Measurements from ENCODE around the gene THSD1. TPM values are rescaled to one million over a fixed set of nuclear protein-coding genes. Genes with fewer than 3 reads are reported as not detected.
"Not testable (repeated sequence)": the region's sequence is repeated elsewhere in the genome, so short reads cannot be mapped to it uniquely, and the experiment has no call there.

THSD1 gene
- total RNA-seq, 2 donors from 2014 or later: 6.4 to 7.2 TPM

DNA sequence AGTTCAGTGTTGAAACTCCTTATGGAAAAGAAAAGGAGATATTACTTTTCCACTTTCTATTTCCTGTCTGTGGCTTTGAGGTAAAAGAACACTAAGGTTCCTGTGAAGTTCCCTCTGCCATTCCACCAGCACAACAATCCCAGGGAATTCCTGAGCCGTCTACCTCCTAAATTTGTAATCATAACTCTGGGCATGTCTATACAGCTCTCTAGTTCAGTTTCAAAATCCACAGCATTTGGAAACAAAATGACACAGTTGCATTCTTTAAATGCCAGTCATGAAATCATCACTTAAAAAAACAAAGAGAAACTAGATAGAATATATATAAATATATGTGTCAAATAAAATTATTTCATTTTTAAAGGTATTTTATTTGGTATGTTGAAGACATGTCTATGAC lies 9.0 kb upstream of the THSD1 start:
- no peak for ATAC-seq
- DNase-seq: no peak
- intact Hi-C loops (cut with DNase I): no loop called here

DNA sequence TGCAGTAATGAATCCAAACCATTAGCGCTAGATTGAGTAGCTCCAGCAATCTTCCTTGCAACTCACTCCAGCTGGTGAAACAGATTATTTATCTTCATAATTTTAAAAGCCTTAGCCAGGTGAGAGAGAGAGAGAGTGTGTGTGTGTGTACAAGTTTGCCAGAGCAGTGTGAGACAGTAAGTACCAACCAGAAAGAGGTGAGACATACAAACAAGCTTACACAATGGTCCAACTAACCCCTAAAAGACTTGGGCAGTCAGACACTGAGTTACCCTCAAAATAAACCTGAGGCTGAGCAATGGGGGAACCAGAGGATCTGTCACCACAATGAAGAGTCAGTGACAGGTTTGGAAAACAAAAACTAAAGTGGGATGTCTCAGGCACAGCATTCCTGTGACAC lies 8.1 kb upstream of the THSD1 start:
- DNase-seq: no peak
- intact Hi-C loops (cut with DNase I): no loop called here
- ATAC-seq: peak in 1 of 2 donors; percentile 47

DNA sequence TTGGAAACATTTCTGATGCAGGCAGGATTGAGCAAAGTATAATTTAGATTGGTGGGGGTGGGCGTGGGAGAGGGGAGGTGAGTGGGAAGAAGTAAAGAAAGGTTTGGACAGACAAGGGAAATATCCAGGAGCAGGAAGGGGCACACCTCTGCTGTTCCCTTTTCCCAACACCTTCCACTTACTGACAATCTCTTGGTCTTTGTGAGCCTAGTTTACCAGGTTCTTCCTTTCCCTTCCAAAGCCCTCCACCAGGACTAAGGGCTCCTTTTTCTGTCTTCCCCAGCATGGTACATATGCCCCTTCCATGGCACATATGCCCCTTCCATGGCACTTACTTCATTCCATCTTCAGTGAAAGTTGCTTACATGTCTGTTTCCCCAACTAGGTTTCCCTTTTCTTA lies 6.2 kb upstream of the THSD1 start:
- intact Hi-C loops (cut with DNase I): no loop called here
- DNase-seq (no peak), ATAC-seq (no peak)

DNA sequence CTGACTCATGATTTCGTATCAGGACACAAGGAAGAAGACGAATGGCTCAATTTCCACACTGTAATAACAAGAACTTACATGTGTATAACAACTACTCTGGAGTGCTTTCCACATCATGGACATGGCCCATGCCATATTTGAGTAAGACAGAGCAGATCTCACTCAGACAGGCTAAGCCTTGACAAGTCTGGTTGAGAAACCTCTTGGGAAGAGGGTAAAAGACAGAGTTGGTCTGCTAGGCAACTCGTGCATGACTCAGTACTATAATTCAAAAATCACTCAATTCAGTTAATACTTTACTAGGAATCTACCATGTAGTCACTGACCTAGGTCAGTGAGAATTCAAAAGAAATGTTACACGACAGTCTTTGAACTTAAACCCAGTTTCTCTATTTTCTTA lies 5.7 kb upstream of the THSD1 start:
- no peak for ATAC-seq
- DNase-seq: no peak
- intact Hi-C loops (cut with DNase I): no loop called here

DNA sequence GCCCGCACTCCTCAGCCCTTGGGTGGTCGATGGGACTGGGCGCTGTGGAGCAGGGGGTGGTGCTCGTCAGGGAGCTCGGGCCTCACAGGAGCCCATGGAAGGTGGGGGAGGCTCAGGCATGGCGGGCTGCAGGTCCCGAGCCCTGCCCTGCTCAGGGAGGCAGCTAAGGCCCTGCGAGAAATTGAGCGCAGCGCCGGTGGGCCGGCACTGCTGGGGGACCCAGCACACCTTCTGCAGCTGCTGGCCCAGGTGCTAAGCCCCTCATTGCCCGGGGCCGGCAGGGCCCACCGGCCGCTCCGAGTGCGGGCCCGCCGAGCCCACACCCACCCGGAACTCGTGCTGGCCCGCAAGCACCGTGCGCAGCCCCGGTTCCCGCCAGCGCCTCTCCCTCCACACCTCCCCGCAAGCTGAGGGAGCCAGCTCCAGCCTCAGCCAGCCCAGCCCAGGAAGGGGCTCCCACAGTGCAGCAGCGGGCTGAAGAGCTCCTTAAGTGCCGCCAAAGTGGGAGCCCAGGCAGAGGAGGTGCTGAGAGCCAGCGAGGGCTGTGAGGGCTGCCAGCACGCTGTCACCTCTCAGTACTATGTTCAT lies 2.2 kb upstream of the THSD1 start:
- DNase-seq; intact Hi-C loops (cut with DNase I); ATAC-seq: not testable (repeated sequence)

DNA sequence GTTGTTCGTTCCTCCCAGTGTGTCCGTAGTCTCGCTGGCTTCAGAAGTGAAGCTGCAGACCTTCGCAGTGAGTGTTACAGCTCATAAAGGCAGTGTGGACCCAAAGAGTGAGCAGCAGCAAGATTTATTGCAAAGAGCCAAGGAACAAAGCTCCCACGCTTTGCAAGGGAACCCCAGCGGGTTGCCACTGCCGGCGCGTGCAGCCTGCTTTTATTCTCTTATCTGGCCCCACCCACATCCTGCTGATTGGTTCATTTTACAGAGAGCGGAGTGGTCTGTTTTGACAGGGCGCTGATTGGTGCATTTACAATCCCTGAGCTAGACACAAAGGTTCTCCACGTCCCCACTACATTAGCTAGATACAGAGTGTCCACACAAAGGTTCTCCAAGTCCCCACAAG lies 1.5 kb upstream of the THSD1 start:
- ATAC-seq; DNase-seq; intact Hi-C loops (cut with DNase I): not testable (repeated sequence)

DNA sequence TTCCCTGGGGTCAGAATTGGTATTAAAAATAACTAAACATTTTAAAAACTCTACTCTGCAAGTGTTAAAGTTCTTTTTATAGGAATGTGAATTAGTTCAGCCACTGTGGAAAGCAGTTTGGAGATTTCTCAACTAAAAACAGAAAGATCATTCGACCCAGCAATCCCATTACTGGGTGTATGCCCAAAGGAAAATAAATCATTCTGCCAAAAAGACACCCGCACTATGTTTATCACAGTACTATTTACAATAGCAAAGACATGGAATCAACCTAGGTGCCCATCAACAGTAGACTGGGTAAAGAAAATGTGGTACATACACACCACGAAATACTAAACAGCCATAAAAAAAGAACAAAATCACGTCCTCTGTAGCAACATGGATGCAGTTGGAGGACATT lies 657 bp upstream of the THSD1 start:
- no peak for DNase-seq
- ATAC-seq: no peak
- intact Hi-C loops (cut with DNase I): no loop called here

DNA sequence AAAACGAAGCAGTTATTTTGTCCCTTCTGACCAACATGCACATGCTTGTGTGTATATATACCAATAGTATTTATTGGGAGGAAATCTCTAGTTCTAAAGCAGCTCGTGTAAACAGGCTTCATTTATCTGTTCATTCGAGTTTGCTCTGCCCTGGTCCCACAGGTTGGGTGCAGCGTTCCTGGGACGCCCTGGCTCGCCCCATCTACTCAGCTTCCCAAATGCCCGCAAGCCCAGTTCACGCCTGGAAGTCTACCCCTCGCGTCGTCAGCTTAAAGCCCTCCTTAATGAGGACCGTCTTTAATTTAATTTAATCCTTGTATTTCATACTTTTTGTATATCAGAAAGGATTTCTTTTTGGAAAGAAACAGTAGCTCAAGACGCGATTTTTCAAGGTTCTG lies 604 bp downstream of the THSD1 start:
- no peak for DNase-seq
- peak in 1 of 2 donors; percentile 41 for ATAC-seq
- intact Hi-C loops (cut with DNase I): no loop called here

DNA sequence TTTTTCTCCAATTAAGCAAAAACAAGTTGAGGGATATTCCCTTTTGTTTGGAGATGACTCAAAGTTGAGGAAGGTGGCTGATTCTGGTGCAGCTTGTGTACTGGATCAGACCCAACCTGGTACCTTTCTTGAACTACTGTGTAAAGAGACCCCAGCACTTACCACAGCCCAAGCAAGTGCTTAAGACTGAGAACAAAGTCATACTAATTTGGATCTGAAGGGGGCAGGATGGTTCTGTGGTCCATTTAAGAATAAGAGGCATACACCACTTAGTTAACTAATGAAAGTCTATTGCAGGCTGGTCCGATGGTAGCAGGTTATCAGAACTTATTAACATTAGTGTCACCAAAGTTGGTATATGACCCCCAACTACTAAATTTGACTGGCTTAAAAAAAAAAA lies 6.3 kb downstream of the THSD1 start:
- ATAC-seq: peak; percentile 21 to 41
- no peak for DNase-seq
- intact Hi-C loops (cut with DNase I): loop anchor here (5.0 to 10.0 kb wide), 2 partner anchors 48 to 55 kb away; partner anchors contain the start of genes CKAP2 (in 1 of the 2) and VPS36 (in 1 of the 2)

DNA sequence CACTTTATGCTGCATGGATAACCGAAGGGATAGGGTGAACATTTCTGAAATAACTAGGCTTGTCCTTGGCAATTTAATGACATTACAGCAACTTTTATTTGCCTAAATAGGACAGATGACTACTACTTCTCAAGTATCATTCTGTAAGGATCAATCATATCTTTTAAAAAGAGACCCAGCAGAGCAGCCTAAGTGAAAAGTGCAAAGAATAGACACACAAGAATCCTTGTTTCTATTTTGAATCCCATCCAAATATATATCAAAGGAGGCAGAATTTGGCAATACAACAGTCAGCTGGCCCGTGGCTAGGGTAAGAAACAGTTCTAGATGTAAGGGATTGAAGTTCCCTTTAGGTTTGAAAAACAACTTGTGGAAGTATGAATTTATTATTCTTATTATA lies 6.9 kb downstream of the THSD1 start:
- ATAC-seq (no peak), DNase-seq (no peak)
- intact Hi-C loops (cut with DNase I): loop anchor here (5.0 to 10.0 kb wide), 2 partner anchors 48 to 56 kb away; partner anchors contain the start of genes CKAP2 (in 1 of the 2) and VPS36 (in 1 of the 2)

DNA sequence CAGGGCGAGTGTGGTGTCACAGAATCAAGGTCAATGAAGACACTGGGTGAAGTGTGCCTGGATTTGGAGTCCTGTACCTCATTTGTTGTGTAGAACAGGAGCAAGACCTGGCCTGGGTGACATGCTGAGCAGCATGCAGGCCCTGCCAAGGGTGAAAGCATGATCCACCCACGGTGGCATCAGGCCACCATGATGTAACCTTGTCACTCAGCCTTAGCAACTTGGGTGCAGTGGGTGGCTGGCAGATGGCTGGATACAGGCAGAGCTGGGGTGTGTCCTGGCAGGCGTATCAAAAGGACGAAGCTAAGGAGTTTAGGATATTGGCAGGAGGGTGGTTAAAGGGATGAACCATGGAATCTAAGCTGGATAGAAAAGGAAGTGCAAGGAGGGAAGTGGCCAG lies 10.3 kb downstream of the THSD1 start:
- intact Hi-C loops (cut with DNase I): loop anchor here (5.0 to 10.0 kb wide), 2 partner anchors 52 to 59 kb away; partner anchors contain the start of genes CKAP2 (in 1 of the 2) and VPS36 (in 1 of the 2)
- peak; percentile 22 to 34 for ATAC-seq

DNA sequence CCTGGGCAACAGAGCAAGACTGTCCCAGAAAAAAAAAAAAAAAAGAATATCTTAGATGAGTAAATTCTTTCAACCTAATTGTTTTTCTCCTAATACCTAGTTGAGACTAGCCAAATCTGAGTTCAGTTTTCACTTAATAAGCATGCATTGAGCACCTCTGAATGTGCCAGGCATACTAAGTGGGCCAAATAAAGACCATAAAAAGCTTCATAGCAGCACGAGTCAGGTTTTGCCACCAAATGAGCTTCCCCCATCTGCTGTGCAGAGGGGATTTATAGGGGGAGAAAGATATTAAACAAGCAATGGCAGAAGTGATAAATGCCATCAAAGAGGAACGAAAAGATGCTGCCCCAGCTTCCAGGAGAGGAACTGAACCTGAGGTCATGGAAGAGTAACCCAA lies 11.4 kb downstream of the THSD1 start:
- no peak for DNase-seq
- ATAC-seq: no peak
- intact Hi-C loops (cut with DNase I): loop anchor here in 1 of 2 donors (10.0 kb wide), 1 partner anchor 60 kb away; the partner anchor contains the start of genes CKAP2 and VPS36

More for the DNA sequence above, 10.3 kb downstream of the THSD1 start:
- no peak for DNase-seq

DNA sequence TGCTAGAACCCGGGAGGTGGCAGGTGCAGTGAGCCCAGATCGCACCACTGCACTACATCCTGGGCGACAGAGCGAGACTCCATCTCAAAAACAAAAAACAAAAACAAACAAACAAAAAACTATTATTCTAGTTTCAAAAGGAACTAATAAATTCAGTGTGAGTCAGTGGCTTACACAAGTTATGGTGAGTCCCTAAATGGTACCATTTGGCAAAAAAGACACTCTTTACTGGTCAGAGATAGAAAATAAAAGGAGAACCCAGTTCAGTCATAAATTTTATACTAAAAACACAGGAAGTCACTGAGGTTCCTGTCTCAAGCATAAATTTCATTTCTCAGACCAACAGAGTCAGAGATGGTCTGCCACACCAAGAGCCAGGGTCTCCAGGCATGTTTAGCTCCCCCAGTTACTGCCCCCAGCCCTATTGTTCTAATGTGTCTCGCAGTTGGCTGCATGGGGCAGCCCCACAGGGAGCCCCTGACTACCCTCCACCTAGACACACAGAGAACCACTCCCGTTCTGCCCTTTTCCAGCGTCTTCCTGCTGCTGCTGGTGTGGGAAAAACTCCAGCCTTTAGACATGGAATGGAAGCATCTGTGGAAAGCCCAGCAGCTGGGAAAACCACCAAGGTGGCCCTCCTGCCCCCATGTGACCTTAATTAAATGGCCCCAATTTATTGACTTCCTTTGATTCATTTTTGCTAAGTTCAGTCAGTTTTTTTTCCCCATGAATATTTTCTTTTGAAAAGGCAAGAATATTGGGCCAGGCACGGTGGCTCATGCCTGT lies 12.2 kb downstream of the THSD1 start:
- intact Hi-C loops (cut with DNase I): loop anchor here in 1 of 2 donors (10.0 kb wide), 1 partner anchor 61 kb away; the partner anchor contains the start of genes CKAP2 and VPS36
- ATAC-seq (no peak), DNase-seq (no peak)

DNA sequence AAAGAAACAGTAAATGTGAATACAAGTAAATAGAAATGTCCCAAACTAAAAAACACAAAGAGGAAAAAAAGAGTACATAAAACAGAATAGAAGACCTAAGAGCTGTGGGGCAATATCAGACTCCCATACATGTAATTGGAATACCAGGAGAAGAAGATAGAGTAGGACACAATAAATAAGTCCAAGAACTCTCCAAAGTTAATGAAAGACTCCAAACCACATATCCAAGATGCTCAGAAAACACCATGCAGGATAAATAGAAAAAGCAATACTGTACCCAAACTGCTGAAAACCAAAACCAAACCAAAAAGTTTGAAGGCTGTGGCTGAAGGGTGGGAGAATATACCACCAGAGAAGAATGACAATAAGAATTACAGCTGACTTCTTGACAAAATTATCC lies 18.3 kb downstream of the THSD1 start:
- intact Hi-C loops (cut with DNase I): no loop called here
- no peak for DNase-seq

DNA sequence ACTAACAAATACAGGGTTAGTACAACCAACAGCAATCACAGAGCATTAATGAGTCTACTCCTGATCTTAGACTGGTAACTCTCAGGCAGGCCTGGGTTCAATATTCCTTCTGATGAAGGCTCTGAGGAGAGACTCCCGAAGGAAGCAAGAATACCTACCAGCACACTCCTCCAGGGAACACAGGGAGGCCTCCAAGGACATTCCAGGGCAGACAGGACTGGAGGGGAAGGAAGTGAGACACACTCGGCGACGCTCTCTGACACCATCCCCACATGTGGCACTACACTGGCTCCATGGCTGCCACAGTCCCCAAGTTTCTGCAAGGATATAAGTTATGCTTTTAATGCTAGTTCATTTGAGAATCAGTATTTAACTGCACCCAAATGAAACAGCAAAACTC lies 20.1 kb downstream of the THSD1 start:
- ATAC-seq (no peak), DNase-seq (no peak)
- intact Hi-C loops (cut with DNase I): no loop called here

More for the DNA sequence above, 18.3 kb downstream of the THSD1 start:
- ATAC-seq: no peak

DNA sequence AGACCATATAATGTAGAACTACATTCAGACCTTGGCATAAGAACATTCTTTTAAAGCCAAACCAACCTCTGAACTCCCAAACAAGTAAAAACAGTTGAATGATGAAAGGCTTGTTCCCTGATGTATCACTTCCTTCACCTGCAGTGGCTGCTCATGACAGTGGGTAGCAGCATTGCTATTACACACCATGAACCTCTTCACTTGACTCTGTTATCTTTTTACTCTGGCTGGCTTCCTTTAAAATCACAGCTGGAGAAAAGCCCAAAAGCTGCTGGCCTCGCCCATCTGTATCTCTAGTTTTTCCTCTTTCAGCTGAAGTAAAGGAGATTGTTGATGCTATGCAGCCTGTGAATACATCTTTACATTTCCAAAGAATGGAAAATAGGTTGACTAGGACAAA lies 22.6 kb downstream of the THSD1 start:
- intact Hi-C loops (cut with DNase I): no loop called here
- DNase-seq: no peak
- peak; percentile 55 to 65 for ATAC-seq

DNA sequence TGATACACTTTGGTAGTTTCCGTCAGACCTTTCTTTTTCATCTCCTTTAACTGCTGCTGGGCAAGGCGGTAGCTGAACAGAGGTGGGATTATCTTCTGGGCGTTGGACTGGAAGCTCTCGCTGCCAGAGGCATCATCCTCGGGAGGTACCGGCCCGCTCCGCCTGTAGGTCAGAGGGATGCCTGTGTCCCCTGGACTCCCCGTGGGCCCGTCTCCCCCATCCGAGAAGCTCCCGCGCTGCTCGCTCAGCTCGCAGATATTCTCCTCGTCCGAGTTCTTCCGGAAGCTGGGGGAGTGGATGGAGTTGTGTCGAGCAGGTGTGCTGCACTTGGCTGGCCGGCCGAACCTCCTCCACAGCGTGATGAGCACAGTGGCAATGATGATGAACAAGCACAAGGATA lies 27.7 kb downstream of the THSD1 start:
- DNase-seq (no peak), ATAC-seq (no peak)
- intact Hi-C loops (cut with DNase I): no loop called here

DNA sequence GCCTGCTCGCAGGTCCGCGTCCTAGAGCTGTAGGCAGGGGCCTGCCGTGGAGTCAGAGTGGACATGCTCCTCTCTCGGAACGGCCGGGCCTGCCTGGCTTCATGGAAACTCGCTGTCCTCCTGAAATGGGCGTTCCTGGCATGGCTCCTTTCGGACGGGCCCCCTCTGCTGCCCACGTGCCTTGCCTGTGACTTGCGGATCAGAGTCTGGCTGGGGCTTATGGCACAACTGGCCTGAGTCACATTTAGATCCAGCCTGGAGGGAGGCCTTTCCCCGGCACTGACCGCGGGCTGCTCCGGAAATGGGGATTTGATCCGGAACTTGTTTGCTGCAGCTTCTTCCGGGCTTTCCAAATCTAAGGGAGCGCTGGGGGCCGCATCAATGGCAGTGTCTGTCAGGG lies 28.1 kb downstream of the THSD1 start:
- intact Hi-C loops (cut with DNase I): no loop called here
- no peak for DNase-seq
- no peak for ATAC-seq

DNA sequence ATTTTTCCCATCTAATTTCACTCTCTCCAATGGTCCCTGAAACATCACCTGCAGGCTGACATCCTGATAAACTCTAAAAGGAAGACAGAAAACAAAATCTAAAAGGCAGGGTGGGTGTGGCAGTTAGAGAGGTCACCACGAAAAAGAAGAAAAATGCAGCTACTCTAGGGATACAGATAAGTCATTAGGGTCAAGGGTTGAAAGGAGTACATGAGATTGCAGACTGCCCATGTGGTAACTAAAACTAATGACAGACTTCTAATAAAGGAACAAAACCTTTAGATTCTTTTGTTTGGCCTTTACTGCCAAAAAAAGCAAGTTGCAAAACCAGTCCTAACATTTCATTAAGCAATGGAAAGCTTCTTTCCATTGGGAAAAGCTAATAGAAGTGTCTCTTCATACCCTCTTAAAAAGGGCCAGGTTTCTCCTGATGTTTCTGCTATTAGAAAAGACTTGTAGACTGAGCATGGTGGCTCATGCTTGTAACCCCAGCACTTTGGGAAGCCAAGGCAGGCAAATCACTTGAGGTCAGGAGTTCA lies 31.0 kb downstream of the THSD1 start:
- DNase-seq (no peak), ATAC-seq (no peak)
- intact Hi-C loops (cut with DNase I): no loop called here

DNA sequence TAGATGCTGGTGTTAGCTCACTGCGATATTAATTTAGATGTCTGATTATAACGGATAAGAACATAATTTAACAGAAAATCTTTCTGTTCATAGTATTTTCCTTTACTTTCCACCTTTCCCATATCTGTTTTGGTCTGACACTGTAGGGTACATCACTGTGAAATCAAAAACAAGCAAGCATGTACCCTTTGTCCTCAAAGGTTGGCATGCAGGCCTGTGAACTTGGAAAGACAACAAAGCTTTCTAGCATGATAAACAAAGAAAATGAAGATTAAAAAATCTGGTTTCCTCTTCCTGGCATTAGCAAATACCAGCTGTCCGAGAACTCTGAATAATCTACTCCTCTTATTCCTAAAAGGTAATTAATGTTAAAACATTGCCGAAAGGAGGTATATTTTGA lies 31.6 kb downstream of the THSD1 start:
- intact Hi-C loops (cut with DNase I): no loop called here
- ATAC-seq (no peak), DNase-seq (no peak)

All from left cardiac atrium (tissue), 4 donors.